Colonic mucosa (tissue), 4 donors: Measurements from ENCODE around the gene GSE1. TPM values are rescaled to one million over a fixed set of nuclear protein-coding genes. Genes with fewer than 3 reads are reported as not detected.

ENCODE experiments used
- DNase-seq: peaks from one replicate; pipeline ENCODE4 v3.0.0-alpha.2; 2020
- H3K27ac ChIP-seq: fragments of 200-600 bp; one replicate; pipeline ENCODE4 v1.8.0; 2021
- H3K27me3 ChIP-seq: fragments of 200-600 bp; one replicate; pipeline ENCODE4 v1.8.0; 2021
- H3K36me3 ChIP-seq: fragments of 200-600 bp; one replicate; pipeline ENCODE4 v1.8.0; 2021
- H3K4me1 ChIP-seq: fragments of 200-600 bp; one replicate; pipeline ENCODE4 v1.8.0; 2021; ENCODE audit warnings: mild to moderate bottlenecking
- H3K4me3 ChIP-seq: fragments of 200-600 bp; one replicate; pipeline ENCODE4 v1.8.0; 2021
- H3K9ac ChIP-seq, 2 donors: one replicate each; pipeline ENCODE4 v1.7.0; 2013; ENCODE audit warnings: control low read depth in 2 of 2, low read depth in 2 of 2, low read length in 2 of 2
- H3K9me3 ChIP-seq: fragments of 200-600 bp; one replicate; pipeline ENCODE4 v1.8.0; 2021
- intact Hi-C: fragments of 100-400 bp; cut with DNase I; formaldehyde crosslinking; loops from one replicate; pipeline ENCODE4 v1.14.1; 2022
- total RNA-seq, 2 donors: library from RNA; stranded (reverse); fragmentation: NEBNext Ultra II Directional in 1 of 2; extraction: Animal tissue kit (Norgen Biotek cat#: 25700) in 1 of 2; gene quantifications; one replicate each; pipeline ENCODE4 v1.2.1, GENCODE V29; 2021
- TF ChIP-seq, protein P1 (sequence below): fragments of 200-600 bp; IDR thresholded peaks from one replicate; pipeline ENCODE4 v1.8.0; 2022; ENCODE audit warnings: antibody characterized with exemption, mild to moderate bottlenecking
- donor health status: healthy.
- donor health status: DM: no; HTN: no; CAD: no.
- donor health status: DM: no; HTN: no; CAD: no.

GSE1 gene
- total RNA-seq, 2 donors from 2014 or later, result 79.2 to 103 TPM

- Histone ChIP-seq H3K27me3 (no peaks in the 10 kb centered on the region), H3K9me3 (no peaks in the 10 kb centered on the region), H3K4me3 (no peak overlapping the region), H3K9ac (no peak overlapping the region), H3K27ac (no peak overlapping the region), H3K4me1 (no peaks in the 10 kb centered on the region), H3K36me3 (no peaks in the 10 kb centered on the region)
- intact Hi-C loops, result no loop called here
- no peak for DNase-seq
- TF ChIP-seq, protein P1, sequence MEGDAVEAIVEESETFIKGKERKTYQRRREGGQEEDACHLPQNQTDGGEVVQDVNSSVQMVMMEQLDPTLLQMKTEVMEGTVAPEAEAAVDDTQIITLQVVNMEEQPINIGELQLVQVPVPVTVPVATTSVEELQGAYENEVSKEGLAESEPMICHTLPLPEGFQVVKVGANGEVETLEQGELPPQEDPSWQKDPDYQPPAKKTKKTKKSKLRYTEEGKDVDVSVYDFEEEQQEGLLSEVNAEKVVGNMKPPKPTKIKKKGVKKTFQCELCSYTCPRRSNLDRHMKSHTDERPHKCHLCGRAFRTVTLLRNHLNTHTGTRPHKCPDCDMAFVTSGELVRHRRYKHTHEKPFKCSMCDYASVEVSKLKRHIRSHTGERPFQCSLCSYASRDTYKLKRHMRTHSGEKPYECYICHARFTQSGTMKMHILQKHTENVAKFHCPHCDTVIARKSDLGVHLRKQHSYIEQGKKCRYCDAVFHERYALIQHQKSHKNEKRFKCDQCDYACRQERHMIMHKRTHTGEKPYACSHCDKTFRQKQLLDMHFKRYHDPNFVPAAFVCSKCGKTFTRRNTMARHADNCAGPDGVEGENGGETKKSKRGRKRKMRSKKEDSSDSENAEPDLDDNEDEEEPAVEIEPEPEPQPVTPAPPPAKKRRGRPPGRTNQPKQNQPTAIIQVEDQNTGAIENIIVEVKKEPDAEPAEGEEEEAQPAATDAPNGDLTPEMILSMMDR, result no peak
Measured at GRCh38 chr16:85698459-85698891, 85.4 kb downstream of the GSE1 start.

GRCh38 chr16:85698935-85699558 lies 85.9 kb downstream of the GSE1 start:
- no peaks in the 10 kb centered on the region for H3K4me1 ChIP-seq
- H3K9ac ChIP-seq, result no peak overlapping the region
- no peaks in the 10 kb centered on the region for H3K27me3 ChIP-seq
- DNase-seq, result no peak
- TF ChIP-seq, protein P1, result no peak
- no peak overlapping the region for H3K27ac ChIP-seq
- intact Hi-C loops, result no loop called here
- H3K4me3 ChIP-seq, result no peak overlapping the region
- H3K9me3 ChIP-seq, result no peaks in the 10 kb centered on the region
- no peaks in the 10 kb centered on the region for H3K36me3 ChIP-seq

DNA sequence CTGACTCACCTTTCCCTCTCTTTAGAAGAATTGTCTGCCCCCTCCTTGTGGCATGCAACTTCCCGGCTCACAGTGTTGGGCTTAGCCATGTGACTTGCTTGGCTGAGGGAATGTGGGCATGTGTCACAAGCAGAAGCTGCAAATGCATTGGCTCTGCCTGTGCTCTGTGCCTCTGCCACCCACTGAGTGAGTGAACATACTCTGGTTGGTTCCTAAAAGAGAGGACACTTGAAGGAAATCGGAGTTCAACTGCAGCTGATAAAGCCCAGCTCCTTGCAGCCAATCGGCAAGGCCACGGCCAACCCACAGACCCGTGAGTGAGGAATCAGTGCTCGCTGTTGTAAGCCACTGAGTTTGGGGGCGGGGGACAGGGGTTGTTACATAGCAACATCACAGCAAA lies 86.5 kb downstream of the GSE1 start:
- intact Hi-C loops, result no loop called here
- H3K4me3 ChIP-seq, result no peak overlapping the region

DNA sequence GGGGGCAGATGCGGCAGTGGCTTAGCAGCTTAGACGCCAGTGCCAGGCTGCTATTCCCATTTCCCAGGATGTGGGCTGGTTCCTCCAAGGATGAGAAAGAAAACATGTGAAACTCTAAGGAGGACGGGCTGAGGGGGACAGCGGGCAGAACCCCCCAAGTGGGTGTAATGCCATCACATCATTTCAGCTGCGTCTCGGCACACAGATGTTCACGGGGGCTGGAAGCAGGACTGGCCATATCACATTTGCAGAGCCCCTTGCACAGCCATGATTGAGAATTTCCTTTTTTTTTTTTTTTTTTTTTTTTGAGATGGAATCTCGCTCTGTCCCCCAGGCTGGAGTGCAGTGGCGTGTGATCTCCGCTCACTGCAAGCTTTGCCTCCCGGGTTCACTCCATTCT lies 90.9 kb downstream of the GSE1 start:
- Histone ChIP-seq H3K9me3 (no peaks in the 10 kb centered on the region), H3K4me3 (no peak overlapping the region), H3K4me1 (no peaks in the 10 kb centered on the region), H3K9ac (no peak overlapping the region), H3K36me3 (no peaks in the 10 kb centered on the region), H3K27me3 (no peaks in the 10 kb centered on the region), H3K27ac (no peak overlapping the region)
- intact Hi-C loops, result no loop called here
- DNase-seq, result no peak
- TF ChIP-seq, protein P1, result no peak

More for the DNA sequence above, 86.5 kb downstream of the GSE1 start:
- DNase-seq, result no peak
- Histone ChIP-seq H3K27me3 (no peaks in the 10 kb centered on the region), H3K9me3 (no peaks in the 10 kb centered on the region), H3K27ac (no peak overlapping the region), H3K36me3 (no peaks in the 10 kb centered on the region), H3K4me1 (no peaks in the 10 kb centered on the region), H3K9ac (no peak overlapping the region)
- TF ChIP-seq, protein P1, result no peak

DNA sequence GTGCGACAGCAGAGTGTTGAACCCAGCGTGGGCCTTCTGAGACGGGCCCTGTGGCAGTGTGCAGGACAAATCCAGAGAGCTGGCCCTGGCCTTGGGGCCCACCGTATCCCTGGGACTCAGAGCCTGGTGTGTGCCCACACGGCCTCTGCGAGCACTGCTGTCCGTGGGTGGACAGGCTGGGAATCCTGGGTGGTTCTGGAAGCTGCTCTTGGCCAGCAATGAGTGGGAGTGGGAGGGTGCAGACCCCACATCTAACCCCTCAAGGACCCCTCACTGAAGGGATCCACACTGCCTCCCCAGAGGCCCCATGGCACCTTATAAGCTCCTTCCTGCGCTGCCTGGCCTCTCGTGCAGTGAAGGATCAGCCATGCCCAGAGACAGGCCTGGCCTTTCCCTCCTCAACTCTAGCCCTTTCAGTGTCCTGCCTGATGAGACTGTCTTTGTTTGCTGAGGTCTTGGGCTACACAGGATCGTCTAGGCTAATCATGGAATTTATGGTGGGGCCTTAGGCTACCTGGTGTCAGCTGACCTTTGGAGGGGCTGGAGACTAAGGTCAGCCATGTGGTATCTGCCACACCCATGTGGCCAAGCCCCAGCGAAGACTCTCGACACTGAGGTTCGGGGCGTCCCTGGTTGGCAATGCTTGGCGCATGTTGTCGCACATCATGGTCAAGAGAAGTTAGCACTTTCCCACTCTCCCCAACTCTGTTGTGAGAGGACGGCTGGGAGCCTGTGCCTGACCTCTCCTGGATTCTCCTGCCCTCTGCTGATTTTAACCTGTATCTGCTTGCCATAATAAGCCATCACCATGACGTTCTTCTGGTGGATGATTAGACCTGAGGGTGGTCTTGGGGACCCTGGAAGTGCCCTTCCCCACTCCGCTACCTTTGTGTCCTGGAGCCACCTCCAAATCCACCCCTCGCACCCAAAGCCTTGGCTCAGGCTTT lies 92.1 kb downstream of the GSE1 start:
- no peak for DNase-seq
- no peaks in the 10 kb centered on the region for H3K4me1 ChIP-seq
- no peak overlapping the region for H3K4me3 ChIP-seq
- H3K27ac ChIP-seq, result no peak overlapping the region
- H3K27me3 ChIP-seq, result no peaks in the 10 kb centered on the region
- no peaks in the 10 kb centered on the region for H3K36me3 ChIP-seq
- no peaks in the 10 kb centered on the region for H3K9me3 ChIP-seq
- intact Hi-C loops, result no loop called here
- TF ChIP-seq, protein P1, result no peak
- no peak overlapping the region for H3K9ac ChIP-seq
